HG02970 (cell line): Measurements from ENCODE around the gene MYL11.
"Not testable (repeated sequence)": the region's sequence is repeated elsewhere in the genome, so short reads cannot be mapped to it uniquely, and the experiment has no call there.

Experiments
- ATAC-seq: cut with Tn5 transposase; IDR thresholded peaks from one replicate; pipeline ENCODE4 v1.9.1; 2021; ENCODE audit warnings: mild to moderate bottlenecking, moderate library complexity, moderate number of reproducible peaks; ENCODE audit not compliant: unreplicated experiment, low FRiP score

Gene MYL11, protein sequence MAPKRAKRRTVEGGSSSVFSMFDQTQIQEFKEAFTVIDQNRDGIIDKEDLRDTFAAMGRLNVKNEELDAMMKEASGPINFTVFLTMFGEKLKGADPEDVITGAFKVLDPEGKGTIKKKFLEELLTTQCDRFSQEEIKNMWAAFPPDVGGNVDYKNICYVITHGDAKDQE

DNA sequence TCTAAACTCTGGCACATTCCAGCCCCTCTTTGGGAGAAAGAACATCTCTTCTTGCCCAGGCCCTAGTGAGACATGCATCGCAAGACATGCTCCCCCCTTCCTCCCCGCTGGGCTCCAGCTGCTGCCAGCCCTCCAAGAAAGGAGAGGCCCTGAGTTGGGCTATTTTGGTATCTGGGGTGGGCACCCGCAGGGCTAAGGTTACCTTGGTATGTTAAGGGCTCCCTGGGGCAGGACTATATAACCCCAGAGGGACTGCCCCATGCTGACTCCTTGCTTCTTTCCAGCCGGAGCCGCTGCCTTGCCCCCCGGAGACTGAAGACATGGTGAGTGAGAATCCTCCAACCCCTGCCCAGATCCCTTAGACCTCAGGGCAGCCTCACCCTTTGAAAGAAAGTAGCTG is at the start of gene MYL11:
TSS of gene MYL11 (plus strand) at position 265 of the 400 bp plus-strand sequence. CDS start at position 321, 56 bp downstream.
- ATAC-seq: no peak

DNA sequence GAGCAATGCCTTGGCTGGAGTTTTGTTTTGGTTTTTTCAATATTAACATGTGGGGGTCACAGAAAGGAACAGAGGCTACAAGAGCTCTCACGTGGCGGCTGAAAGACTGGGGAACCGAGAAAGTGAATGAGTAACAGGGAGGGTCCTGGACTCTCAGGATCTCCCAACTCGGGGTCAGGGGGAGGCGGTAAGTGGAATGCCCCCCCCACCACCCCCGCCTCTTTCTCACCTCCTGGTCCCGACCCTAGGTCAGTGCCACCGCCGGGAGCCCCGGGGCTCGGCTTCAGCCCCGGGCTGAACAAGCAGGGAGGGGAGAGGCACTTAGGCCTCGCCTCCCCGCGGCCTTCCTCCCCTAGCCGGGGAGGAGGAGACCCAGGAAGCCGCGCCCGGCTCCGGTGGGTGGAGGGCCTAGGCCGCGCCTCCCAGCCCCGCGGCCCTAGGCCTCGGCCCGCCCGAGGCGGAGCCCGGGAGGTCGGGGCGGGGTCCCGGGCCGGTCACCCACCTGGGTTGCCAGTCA is 40.1 kb upstream of the MYL11 start:
- peak; percentile 88 for ATAC-seq

DNA sequence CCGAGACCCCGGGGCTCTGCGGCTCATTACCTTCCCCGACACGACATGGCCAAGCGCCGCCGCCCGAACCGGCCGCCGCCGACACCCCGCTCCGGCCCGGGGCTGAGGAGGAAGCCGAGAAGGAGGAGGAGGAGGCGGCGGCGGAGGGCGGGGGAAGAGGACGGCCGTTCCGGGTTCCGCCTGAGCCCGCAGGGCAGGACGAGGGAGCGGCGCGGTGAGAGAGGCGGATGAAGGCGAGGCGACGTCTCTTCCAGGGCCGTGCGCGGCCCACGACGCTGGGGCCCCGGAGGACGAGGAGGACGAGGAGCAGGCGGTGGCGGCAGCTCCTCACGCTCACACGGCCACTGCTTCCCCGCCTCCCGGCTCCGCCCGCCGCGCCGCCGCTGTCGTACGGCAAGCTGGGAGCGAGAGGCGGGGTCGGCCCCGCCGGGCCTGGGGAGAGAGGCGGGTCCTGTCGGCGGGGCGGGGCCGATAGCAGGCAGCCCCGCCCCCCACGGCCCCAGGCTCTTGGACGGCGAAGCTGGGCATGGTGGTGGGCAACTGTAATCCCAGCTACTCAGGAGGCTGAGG is 39.5 kb upstream of the MYL11 start:
- peak; percentile 74 for ATAC-seq

DNA sequence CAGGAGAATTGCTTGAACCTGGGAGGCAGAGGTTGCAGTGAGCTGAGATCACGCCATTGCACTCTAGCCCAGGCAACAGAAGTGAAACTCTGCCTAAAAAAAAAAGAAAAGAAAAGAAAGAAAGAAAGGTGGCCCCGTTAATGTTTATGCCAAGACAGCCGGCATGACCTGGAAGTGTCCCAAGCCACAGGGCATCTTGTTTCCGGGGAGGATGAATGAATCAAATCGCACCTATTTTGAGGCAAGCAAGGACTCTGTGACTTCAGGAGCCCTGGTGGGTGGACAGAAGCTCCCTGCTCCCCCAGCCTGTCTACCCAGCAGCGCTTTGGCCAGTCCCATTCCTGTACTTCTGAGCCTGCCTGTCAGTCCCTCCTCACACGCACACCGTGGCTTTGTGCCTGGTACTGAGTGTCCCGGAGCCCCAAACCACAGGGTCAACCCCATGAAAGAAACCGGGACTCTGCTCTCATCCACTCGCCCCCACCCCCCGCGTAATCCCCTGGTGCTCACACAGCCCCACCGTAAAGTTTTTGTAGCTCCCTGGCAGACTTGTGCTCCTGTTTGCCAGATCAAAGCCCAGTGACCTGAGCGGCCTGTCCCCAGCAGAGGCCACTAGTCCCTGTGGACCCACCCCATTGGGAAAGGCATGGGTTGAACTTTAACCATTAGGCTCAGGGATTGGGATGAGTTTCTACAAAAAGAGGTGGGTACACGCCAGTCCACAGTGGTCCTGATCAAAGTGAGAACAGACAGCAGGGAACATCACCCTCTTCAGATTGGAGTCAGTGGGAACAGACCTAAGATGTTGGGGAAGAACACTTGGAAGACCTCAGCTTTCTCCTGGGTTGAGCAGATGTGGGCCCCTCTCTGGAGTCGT is 38.8 kb upstream of the MYL11 start:
- peak; percentile 12 for ATAC-seq

DNA sequence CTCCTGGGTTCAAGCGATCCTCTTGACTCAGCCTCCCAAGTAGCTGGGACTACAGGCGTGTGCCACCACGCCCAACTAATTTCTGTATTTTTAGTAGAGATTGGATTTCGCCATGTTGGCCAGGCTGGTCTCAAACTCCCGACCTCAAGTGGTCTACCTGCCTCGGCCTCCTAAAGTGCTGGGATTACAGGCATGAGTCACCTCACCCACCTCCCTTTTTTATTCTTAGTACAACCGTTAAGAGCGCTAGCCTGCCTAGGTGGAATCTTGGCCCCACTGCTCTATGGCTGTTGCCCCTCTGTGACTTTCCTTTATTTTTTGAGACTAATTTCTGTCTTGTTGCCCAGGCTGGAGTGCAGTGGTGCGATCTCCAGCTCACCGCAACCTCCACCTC is 36.6 kb upstream of the MYL11 start:
- ATAC-seq: not testable (repeated sequence)

DNA sequence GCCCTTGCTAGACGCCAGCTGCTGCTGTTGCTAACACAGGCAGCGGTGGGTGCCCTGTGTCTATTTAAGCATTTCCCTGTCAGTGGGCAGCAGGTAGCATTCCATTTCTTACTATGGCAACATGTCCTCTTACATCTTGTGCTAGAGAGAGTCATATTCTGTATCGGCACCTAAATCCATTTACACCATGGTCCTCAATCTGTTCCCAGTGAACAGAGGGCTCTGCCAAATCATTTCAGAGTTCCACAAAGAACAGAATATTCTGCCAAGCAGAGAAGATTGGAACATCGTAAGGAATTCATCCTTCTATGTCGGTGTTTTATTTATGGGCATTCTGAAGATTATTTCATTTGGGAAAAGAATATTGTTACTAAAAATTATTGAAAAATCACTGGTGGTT is 35.9 kb upstream of the MYL11 start:
- not testable (repeated sequence) for ATAC-seq

DNA sequence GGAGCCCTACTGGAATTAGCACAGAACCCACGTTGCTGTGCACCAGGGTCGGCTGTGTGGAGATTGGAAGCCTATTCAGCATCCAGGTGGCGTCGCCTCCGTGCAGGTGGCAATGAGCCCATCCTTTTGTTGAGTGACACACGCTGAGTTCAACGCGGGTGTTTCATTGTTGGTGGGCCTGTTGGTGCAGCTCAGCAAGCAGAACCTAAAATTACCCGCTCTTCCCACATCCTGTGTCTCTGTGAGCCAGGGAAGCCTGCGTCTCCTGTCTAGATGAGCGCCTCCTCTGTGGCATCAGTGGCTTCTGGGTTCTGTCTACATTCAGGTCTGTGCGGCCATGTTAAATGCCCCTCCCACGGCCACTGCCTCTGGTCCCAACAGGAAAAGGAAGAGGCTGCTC is 34.0 kb upstream of the MYL11 start:
- no peak for ATAC-seq

DNA sequence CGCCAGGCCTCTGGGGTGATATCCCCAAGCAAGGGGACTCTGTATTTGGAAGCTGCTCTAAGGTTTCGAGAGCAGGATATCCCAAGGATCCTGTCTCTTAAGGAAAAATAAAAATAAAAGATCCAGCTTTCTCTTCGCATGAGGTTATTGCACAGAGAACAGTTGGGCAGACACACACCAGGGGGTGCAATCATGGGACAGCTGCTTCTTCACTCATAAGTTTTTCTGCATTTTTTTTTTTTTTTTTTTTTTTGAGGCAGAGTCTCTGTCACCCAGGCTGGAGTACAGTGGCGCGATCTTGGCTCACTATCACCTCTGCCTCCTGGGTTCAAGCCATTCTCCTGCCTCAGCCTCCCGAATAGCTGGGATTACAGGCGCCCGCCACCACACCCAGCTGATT is 32.6 kb upstream of the MYL11 start:
- ATAC-seq: not testable (repeated sequence)

DNA sequence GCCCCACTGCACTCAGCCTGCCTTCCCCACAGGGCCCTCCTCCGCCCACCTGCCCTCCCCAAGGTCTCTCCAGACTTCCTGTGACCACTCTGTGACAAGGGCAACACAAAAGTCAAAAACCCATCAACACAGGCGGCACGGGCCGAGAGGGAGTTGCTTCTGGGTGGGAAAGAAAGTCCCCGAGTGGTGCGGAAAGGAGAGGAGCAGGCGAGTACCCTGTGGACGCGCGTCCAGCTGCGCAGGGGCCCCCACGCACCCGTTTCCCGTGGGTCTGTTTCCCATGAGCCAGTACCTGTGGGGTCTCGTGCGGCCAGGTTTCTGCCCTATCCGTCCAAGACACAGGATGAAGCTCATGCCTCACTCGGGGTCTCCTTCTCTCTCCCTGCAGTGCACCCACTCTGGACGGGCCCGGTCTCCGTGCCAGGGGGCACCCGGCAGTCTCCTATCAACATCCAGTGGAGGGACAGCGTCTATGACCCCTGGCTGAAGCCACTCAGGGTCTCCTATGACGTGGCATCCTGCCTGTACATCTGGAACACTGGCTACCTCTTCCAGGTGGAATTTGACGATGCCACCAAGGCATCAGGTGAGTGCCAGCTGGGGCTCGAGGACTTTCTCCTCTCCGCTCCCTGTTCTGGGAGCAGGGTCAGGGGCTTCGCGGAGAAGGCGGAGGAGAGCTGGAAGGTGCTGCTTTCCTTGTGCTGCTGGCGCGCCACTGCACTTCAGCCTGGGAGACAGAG is 31.7 kb upstream of the MYL11 start:
- no peak for ATAC-seq

DNA sequence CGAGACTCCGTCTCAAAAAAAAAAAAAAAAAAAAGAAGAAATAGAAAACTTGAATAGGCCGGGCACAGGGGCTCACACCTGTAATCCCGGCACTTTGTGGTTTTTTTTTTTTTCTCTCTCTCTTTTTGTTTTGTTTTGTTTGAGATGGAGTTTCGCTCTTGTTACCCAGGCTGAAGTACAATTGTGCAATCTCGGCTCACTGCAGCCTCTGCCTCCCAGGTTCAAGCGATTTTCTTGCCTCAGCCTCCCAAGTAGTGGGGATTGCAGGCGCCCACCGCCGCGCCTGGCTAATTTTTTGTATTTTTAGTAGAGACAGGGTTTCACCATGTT is 31.1 kb upstream of the MYL11 start:
- not testable (repeated sequence) for ATAC-seq

DNA sequence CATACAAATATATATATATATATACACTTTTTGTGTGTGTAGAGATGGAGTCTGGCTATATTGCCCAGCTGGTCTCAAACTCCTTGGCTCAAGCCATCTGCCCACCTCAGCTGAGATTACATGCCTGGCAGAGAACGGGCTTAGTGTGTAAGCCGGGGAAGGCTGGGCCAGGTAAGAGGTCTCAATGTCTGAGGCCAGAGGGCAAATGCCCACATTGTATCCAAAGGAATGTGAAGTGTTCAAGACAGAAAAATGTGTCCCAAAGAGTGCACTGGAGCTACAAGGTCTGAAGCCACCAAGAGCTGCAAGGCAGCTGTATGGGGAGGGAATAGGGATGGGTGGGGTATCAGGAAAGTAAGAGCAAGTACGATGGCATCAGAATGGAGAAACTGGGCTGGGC is 28.3 kb upstream of the MYL11 start:
- no peak for ATAC-seq

DNA sequence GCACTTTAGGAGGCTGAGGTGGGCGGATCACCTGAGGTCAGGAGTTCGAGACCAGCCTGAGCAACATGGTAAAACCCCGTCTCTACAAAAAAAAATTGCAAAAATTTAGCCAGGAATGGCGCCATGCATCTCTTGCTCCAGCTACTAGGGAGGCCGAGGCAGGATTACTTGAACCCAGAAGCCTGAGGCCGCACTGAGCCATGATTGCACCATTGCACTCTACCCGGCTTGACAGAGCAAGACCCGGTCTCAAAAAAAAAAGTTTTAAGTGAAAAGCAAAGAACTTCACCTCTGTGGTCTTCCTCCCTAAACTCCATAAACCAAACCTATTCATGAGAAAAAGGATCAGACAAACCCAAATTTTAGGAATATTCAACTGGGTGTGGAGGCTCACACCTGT is 26.5 kb upstream of the MYL11 start:
- ATAC-seq: no peak

DNA sequence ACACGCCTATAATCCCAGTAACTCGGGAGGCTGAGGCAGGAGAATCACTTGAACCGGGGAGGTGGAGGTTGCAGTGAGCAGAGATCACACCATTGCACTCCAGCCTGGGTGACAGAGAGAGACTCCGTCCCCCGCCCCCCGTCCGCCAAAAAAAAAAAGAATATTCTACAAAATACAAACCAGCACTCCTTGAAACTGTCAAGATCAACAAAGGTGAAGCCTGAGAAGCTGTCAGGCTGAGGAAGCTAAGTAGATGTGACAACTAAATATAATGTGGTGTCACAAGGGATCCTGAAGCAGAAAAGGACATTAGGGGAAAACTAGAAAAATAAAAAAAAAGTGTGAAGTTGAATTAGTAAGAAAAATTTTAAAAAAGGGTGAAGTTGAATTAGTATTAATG is 25.7 kb upstream of the MYL11 start:
- no peak for ATAC-seq

DNA sequence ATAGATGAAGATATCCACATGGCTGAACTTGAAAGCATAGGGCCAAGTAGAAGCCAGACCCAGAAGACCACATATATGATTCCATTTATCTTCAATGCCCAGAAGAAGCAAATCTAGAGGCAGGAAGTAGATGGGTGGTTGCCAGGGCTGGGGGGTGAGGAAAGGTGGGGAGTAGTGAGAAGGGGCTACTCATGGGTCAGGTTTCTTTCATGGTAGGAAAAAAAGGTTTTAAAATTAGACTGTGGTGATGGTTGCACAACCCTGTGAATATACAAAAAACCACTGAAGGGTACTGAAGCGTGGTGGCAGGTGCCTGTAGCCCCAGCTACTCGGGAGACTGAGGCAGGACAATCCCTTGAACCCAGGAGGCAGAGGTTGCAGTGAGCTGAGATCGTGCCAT is 24.9 kb upstream of the MYL11 start:
- ATAC-seq: no peak

DNA sequence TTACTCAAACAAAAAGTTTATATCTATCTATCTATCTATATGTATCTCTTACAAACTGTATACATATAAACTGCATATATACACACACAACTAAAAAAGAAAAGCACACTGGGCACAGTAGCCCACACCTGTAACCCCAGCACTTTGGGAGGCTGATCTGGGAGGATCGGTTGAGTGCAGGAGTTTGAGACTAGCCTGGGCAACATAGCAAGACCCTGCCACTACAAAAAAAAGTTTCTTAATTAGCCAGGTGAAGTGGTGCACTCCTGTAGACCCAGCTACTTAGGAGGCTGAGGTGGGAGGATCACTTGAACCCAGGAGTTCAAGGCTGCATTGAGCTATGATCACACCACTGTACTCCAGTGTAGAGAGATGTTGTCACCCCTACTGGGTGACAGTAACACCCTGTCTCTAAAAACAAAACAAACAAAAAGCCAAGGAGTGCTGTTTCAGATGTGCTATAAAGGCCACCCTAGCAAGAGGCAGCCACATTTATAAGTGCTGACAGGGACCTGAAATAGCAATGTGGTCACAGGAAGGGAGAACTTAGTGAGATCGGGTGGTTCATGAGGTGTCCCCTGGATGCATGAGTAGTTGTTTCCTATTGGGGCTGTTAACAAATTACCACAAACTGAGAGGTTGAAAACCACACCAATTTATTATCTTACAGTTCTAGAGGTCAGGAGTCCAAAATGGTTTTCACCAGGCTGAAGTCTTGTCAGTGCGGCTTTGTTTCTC is 24.3 kb upstream of the MYL11 start:
- ATAC-seq: no peak

DNA sequence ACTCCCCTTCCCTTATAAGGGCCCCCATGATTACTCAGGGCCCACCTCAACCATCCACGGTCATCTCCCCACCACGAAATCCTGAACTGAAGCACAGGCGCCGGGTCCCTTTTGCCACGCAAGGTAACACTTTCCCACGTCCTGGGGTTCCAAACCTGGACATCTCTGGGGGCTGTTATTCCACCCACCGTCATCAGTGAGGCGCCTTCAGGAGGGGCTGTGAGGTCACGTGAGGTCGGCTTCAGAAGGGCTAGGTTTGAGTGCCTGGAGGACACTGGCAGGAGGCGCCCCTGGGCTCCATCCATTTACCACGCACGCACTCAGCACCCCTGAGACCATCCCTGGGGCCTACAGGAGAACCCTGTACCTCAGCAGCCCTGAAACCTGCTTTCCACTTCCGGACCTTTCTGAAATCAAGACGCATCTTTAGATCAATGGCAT is 23.6 kb upstream of the MYL11 start:
- ATAC-seq: no peak

DNA sequence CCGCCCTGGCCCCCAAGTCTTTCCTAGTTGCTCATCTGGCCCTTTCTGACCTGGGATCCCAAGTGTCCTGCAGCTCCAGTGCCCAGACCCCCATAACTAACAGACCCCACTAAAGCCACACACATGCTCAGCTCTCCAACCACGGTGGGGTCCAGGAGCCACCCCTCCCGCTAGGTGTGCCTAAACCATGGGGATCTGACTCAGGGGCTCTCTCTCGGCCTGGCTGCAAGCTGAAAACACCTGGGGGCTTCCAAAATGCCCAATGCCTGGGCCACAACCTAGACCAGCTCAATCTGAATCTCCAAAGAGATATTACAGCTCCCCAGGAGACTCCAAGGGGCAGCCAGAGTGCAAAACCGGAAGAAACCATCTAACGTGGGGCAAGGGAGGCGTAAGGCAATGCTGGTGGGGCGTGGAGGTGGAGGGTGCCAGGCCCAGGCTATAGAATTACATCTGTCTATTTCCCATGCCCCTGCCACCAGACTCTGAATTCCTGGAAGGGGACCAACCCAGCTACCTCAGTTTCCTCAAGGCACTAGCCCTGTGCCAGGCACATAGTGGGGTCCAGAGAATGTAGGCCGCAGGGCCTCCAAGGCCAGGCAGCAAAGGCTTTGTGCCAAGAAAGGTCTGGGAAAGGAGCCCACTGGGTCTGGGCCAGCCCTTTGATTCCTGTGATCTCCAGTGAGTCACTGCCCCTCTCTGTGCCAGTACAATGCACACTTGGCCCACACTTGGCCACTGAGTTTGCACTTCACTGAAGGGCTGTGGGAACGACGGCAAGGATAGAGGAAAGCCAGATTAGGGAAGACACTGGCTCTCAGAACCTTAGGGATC is 22.8 kb upstream of the MYL11 start:
- ATAC-seq: no peak

DNA sequence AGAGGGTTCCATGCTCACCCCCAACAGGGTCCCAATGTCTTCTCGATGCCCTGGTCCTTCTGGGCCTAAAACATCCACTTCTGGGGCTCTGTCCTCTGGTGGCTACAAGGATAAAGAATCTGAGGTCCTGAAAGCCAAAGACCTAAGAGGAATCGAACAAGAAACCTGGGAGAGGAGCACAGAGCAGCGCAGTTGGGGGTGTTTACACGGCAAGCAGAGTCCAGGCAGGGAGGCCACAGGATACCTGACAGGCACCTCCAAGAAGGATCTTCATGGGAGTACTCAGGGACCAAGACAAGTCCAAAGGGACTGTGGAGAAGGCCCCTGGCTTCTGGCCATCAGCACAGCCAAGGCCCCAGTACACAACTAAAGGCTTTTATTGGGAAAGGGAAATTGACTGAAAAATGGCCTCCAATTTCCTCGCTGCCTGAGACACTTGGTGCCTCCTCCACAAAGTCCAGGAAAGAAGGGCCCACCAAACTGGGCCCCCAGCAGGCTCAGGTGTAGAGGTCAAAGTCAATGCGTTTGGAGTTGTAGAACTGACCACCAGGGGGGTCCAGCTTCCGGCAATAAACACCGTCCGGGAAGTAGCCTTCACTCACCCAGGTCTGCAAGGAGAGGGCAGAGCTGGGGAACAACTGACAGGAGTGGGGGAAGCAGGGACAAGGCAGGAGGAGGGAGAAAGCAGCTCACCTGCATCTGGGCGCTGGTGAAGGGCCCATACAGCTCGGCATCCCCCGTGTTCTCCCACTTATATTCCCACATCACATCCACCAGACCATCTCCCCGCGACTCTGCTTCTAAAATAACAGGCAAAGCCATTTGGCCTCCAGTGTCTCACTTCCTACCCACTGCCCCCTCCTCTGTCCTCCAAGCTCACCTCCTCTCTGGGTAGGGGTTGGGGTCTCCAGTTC is 21.9 kb upstream of the MYL11 start:
- no peak for ATAC-seq
